ENCODE measurements around the gene STX5. TPM values are rescaled to one million over a fixed set of nuclear protein-coding genes. Genes with fewer than 3 reads are reported as not detected.

STX5 gene
- total RNA-seq, 2 experiments from 2014 or later: 30.6 to 41.0 TPM

GRCh38 chr11:62876712-62877111 lies 44.9 kb upstream of the STX5 start:
- Histone ChIP-seq H3K36me3 (ENCODE audit: insufficient read depth, low read length) (peaks cover 92% of the 10 kb centered on the region), H2AFZ (ENCODE audit: low read length) (no peak overlapping the region), H3K4me1 (ENCODE audit: insufficient read depth, low read length, poor library complexity, severe bottlenecking) (peaks cover 13% of the 10 kb centered on the region), H3K9me2 (ENCODE audit: insufficient read depth, low read length) (no peaks in the 10 kb centered on the region), H3K27ac (ENCODE audit: low read depth, low read length, poor library complexity, severe bottlenecking) (no peak overlapping the region), H3K9me3 (ENCODE audit: low read length) (no peaks in the 10 kb centered on the region), H3K4me3 (ENCODE audit: low read depth, low read length, poor library complexity, severe bottlenecking) (no peak overlapping the region), H3K79me2 (ENCODE audit: insufficient read depth, low read depth, low read length) (peaks cover 75% of the 10 kb centered on the region), H3K4me2 (ENCODE audit: low read length) (no peak overlapping the region), H4K20me1 (ENCODE audit: insufficient read depth, low read length) (peaks cover 11% of the 10 kb centered on the region; the same call in 1 of the 2 replicates)
- CTCF ChIA-PET (ENCODE audit: unreplicated experiment): no interaction called here
- no TSS peak for BruUV-seq (replicated peaks)
- POLR2A ChIA-PET: interaction anchor here (0.6 to 2.0 kb wide), 2 partner anchors 11 to 20 kb away, joined by 3 to 5 read pairs; no protein-coding TSS in a partner anchor
- intact Hi-C loops (cut with micrococcal nuclease; ENCODE audit: unreplicated experiment): no loop called here
- DNase-seq (ENCODE audit: low spot score): no peak
- no peak for TF ChIP-seq EZH2phosphoT487 (IDR thresholded peaks at IDR 0.05; ENCODE audit: borderline replicate concordance, low read depth, low read length)
- TF ChIP-seq, protein P1, sequence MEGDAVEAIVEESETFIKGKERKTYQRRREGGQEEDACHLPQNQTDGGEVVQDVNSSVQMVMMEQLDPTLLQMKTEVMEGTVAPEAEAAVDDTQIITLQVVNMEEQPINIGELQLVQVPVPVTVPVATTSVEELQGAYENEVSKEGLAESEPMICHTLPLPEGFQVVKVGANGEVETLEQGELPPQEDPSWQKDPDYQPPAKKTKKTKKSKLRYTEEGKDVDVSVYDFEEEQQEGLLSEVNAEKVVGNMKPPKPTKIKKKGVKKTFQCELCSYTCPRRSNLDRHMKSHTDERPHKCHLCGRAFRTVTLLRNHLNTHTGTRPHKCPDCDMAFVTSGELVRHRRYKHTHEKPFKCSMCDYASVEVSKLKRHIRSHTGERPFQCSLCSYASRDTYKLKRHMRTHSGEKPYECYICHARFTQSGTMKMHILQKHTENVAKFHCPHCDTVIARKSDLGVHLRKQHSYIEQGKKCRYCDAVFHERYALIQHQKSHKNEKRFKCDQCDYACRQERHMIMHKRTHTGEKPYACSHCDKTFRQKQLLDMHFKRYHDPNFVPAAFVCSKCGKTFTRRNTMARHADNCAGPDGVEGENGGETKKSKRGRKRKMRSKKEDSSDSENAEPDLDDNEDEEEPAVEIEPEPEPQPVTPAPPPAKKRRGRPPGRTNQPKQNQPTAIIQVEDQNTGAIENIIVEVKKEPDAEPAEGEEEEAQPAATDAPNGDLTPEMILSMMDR (conservative IDR thresholded peaks at IDR 0.05; ENCODE audit: low read length): no peak

- Histone ChIP-seq H3K4me3 (ENCODE audit: low read depth, low read length, poor library complexity, severe bottlenecking) (no peak overlapping the region), H3K27ac (ENCODE audit: low read depth, low read length, poor library complexity, severe bottlenecking) (no peak overlapping the region), H4K20me1 (ENCODE audit: insufficient read depth, low read length) (peaks cover 11% of the 10 kb centered on the region; the same call in 1 of the 2 replicates), H3K79me2 (ENCODE audit: insufficient read depth, low read depth, low read length) (peaks cover 80% of the 10 kb centered on the region), H3K4me2 (ENCODE audit: low read length) (no peak overlapping the region), H2AFZ (ENCODE audit: low read length) (no peak overlapping the region), H3K36me3 (ENCODE audit: insufficient read depth, low read length) (peaks cover 94% of the 10 kb centered on the region), H3K9me3 (ENCODE audit: low read length) (no peaks in the 10 kb centered on the region), H3K9me2 (ENCODE audit: insufficient read depth, low read length) (no peaks in the 10 kb centered on the region), H3K4me1 (ENCODE audit: insufficient read depth, low read length, poor library complexity, severe bottlenecking) (peaks cover 13% of the 10 kb centered on the region)
- no TSS peak for BruUV-seq (replicated peaks)
- intact Hi-C loops (cut with micrococcal nuclease; ENCODE audit: unreplicated experiment): no loop called here
- DNase-seq (ENCODE audit: low spot score): no peak
- ChIA-PET POLR2A (interaction anchor here (0.6 to 2.0 kb wide), 3 partner anchors 10 to 122 kb away, joined by 3 to 5 read pairs (median 3); partner anchors contain the start of gene ZBTB3), CTCF (ENCODE audit: unreplicated experiment) (no interaction called here)
- no peak for TF ChIP-seq EZH2phosphoT487 (IDR thresholded peaks at IDR 0.05; ENCODE audit: borderline replicate concordance, low read depth, low read length)
- TF ChIP-seq, protein P1 (conservative IDR thresholded peaks at IDR 0.05; ENCODE audit: low read length): no peak
Measured at GRCh38 chr11:62875698-62876478, 44.0 kb upstream of the STX5 start.

DNA sequence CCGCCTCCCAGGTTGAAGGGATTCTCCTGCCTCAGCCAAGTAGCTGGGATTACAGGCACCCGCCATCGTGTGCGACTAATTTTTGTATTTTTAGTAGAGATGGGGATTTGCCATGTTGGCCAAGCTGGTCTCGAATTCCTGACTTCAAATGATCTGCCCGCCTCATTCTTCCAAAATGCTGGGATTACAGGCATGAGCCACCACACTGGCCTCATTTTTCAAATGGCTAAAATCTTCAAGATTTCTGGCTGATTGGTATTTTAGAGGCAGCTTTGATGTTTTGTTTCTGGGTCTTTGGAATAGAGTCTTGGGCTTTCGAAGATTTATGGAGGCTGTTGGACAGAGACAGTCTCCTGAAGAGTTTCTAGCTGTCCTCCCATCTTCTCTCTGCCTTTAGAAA lies 43.0 kb upstream of the STX5 start:
- no TSS peak for BruUV-seq (replicated peaks)
- TF ChIP-seq, protein P1 (conservative IDR thresholded peaks at IDR 0.05; ENCODE audit: low read length): no peak
- no peak for TF ChIP-seq EZH2phosphoT487 (IDR thresholded peaks at IDR 0.05; ENCODE audit: borderline replicate concordance, low read depth, low read length)

More for the DNA sequence above, 43.0 kb upstream of the STX5 start:
- no peak overlapping the region for H3K4me2 ChIP-seq (ENCODE audit: low read length)
- H3K9me2 ChIP-seq (ENCODE audit: insufficient read depth, low read length): no peaks in the 10 kb centered on the region
- peaks cover 88% of the 10 kb centered on the region for H3K79me2 ChIP-seq (ENCODE audit: insufficient read depth, low read depth, low read length)
- no peak overlapping the region for H3K4me3 ChIP-seq (ENCODE audit: low read depth, low read length, poor library complexity, severe bottlenecking)
- no peak for DNase-seq (ENCODE audit: low spot score)
- ChIA-PET POLR2A (interaction anchor here (0.7 kb wide), 1 partner anchor 121 kb away, joined by 3 read pairs; the partner anchor contains the start of gene ZBTB3), CTCF (ENCODE audit: unreplicated experiment) (no interaction called here)
- H3K9me3 ChIP-seq (ENCODE audit: low read length): no peaks in the 10 kb centered on the region
- no peak overlapping the region for H3K27ac ChIP-seq (ENCODE audit: low read depth, low read length, poor library complexity, severe bottlenecking)
- H3K36me3 ChIP-seq (ENCODE audit: insufficient read depth, low read length): peaks cover 93% of the 10 kb centered on the region
- no peak overlapping the region for H2AFZ ChIP-seq (ENCODE audit: low read length)
- peaks cover 7% of the 10 kb centered on the region; the same call in 1 of the 2 replicates for H4K20me1 ChIP-seq (ENCODE audit: insufficient read depth, low read length)
- intact Hi-C loops (cut with micrococcal nuclease; ENCODE audit: unreplicated experiment): no loop called here
- peaks cover 7% of the 10 kb centered on the region for H3K4me1 ChIP-seq (ENCODE audit: insufficient read depth, low read length, poor library complexity, severe bottlenecking)

Data from OCI-LY7 (cell line).